HEK293 (cell line): Measurements from ENCODE around the gene B9D1.

Experiments
- CTCF ChIA-PET: fragments of 350-600 bp; formaldehyde crosslinking; extraction: SDS; loops from one replicate; lab custom pipeline; 2021; ENCODE audit warnings: antibody characterized with exemption; lab: Yijun Ruan, JAX
- POLR2A ChIA-PET: fragments of 300-600 bp; formaldehyde crosslinking; extraction: SDS; loops from one replicate; lab custom pipeline; 2020; ENCODE audit warnings: antibody characterized with exemption, inconsistent platforms; lab: Yijun Ruan, JAX
- H3K27ac ChIP-seq: fragments of 200-500 bp; sonication (Bioruptor generic); 2 replicates; pipeline ENCODE4 v1.5.1; 2014; ENCODE audit warnings: low read depth, low read length, control low read depth, inconsistent platforms; ENCODE audit errors: extremely low read depth
- H3K36me3 ChIP-seq, 2 experiments: fragments of 200-500 bp in 1 of 2; sonication (Bioruptor generic) in 1 of 2; 1 replicate in 1 of 2; 2 replicates in 1 of 2; pipeline ENCODE4 v1.5.1; 2014 to 2017; ENCODE audit warnings: inconsistent platforms in 2 of 2, low read length in 2 of 2; ENCODE audit not compliant: control insufficient read depth in 2 of 2, insufficient read depth in 1 of 2
- H3K4me1 ChIP-seq: fragments of 200-500 bp; sonication (Bioruptor generic); 2 replicates; pipeline ENCODE4 v1.5.1; 2014; ENCODE audit warnings: mild to moderate bottlenecking, low read length, inconsistent platforms; ENCODE audit not compliant: control insufficient read depth, insufficient read depth
- H3K4me3 ChIP-seq: 2 replicates; pipeline ENCODE4 v1.5.1; 2011; ENCODE audit warnings: low read depth, mild to moderate bottlenecking, control low read depth, low read length, moderate library complexity
- H3K9me3 ChIP-seq: fragments of 200-500 bp; sonication (Bioruptor generic); 2 replicates; pipeline ENCODE4 v1.5.1; 2014; ENCODE audit warnings: low read depth, low read length, inconsistent platforms; ENCODE audit not compliant: control insufficient read depth, insufficient read depth
- GLIS2 ChIP-seq: fragments of 450-650 bp; formaldehyde crosslinking; IDR thresholded peaks from 2 replicates; pipeline ENCODE4 v1.5.1; 2016; ENCODE audit warnings: missing biosample characterization, missing genetic modification characterization
- HOXC10 ChIP-seq: sonication (generic); formaldehyde crosslinking; IDR thresholded peaks from 2 replicates; pipeline ENCODE4 v1.8.1; 2023; ENCODE audit warnings: mild to moderate bottlenecking, missing genetic modification reagents
- KLF1 ChIP-seq: fragments of 450-650 bp; formaldehyde crosslinking; IDR thresholded peaks from 2 replicates; pipeline ENCODE4 v1.5.1; 2016; ENCODE audit warnings: missing biosample characterization, missing genetic modification characterization
- OSR2 ChIP-seq: fragments of 450-650 bp; formaldehyde crosslinking; IDR thresholded peaks from 2 replicates; pipeline ENCODE4 v1.5.1; 2016; ENCODE audit warnings: missing biosample characterization, missing genetic modification characterization
- TCF7L2 ChIP-seq: IDR thresholded peaks from 2 replicates; pipeline ENCODE4 v1.6.1; 2011; ENCODE audit warnings: low read depth, mild to moderate bottlenecking, inconsistent platforms, low read length, moderate library complexity, borderline replicate concordance
- ZBTB48 ChIP-seq: fragments of 450-650 bp; formaldehyde crosslinking; IDR thresholded peaks from 2 replicates; pipeline ENCODE4 v1.5.1; 2016; ENCODE audit warnings: missing biosample characterization, missing genetic modification characterization
- ZEB2 ChIP-seq: fragments of 450-650 bp; formaldehyde crosslinking; IDR thresholded peaks from 2 replicates; pipeline ENCODE4 v1.5.1; 2016; ENCODE audit warnings: missing biosample characterization, missing genetic modification characterization
- ZNF274 ChIP-seq, 2 experiments: fragments of 200-500 bp in 1 of 2; fragments of 450-650 bp in 1 of 2; sonication (Bioruptor generic) in 1 of 2; formaldehyde crosslinking in 1 of 2; IDR thresholded peaks; 2 replicates each; pipeline versions ENCODE4 v1.5.1 to v1.6.1; 2014 to 2016; ENCODE audit warnings: borderline replicate concordance in 1 of 2, inconsistent platforms in 1 of 2, low read length in 1 of 2, missing biosample characterization in 1 of 2, missing genetic modification characterization in 1 of 2
- ZNF324 ChIP-seq: fragments of 450-650 bp; formaldehyde crosslinking; IDR thresholded peaks from 2 replicates; pipeline ENCODE4 v1.5.1; 2016; ENCODE audit warnings: missing biosample characterization, missing genetic modification characterization
- ZNF571 ChIP-seq: fragments of 450-650 bp; formaldehyde crosslinking; IDR thresholded peaks from 2 replicates; pipeline ENCODE4 v1.5.0; 2017; ENCODE audit warnings: missing biosample characterization, missing genetic modification characterization
- ZNF707 ChIP-seq: fragments of 450-650 bp; formaldehyde crosslinking; IDR thresholded peaks from 2 replicates; pipeline ENCODE4 v1.5.1; 2016; ENCODE audit warnings: missing biosample characterization, missing genetic modification characterization
- ZNF792 ChIP-seq: fragments of 450-650 bp; formaldehyde crosslinking; IDR thresholded peaks from 2 replicates; pipeline ENCODE4 v1.5.1; 2016; ENCODE audit warnings: missing biosample characterization, missing genetic modification characterization
- TF ChIP-seq, protein P1 (sequence below): fragments of 450-650 bp; formaldehyde crosslinking; optimal IDR thresholded peaks from 2 replicates; pipeline ENCODE3; 2016; ENCODE audit warnings: missing biosample characterization, mild to moderate bottlenecking, missing genetic modification characterization
- TF ChIP-seq, protein P2 (sequence below): fragments of 450-650 bp; formaldehyde crosslinking; IDR thresholded peaks from 2 replicates; pipeline ENCODE4 v1.5.1; 2016; ENCODE audit warnings: missing biosample characterization, missing genetic modification characterization
- TF ChIP-seq, protein P3 (sequence below): fragments of 450-650 bp; formaldehyde crosslinking; IDR thresholded peaks from 2 replicates; pipeline ENCODE4 v1.5.1; 2016; ENCODE audit warnings: missing biosample characterization, missing genetic modification characterization

The B9D1 gene

DNA sequence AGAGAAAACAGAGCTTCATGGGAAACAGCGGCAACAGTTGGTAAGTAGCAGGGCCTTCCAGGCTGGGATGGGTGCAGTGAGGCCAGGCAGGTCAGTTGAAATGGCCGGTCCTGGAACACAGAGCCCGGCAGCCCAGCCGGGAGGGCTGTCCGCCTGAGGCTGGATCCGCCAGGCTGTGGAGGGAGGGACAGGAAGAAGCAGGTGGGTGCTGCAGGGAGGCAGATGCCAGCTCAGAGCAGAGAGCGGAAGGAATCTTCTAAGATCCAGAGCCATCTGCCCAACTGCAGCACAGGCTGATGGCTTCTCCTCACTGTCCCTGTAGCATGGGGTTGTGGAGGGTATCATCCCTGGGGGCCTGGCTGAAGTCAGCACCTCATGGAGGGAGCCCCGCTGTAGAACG, 49.1 kb upstream of the B9D1 start:
- H3K4me3 ChIP-seq = no peak overlapping the region
- TF ChIP-seq ZBTB48 (tag by site-specific recombination) = no peak
- TF ChIP-seq GLIS2 (tag by site-specific recombination) = no peak
- no peak for TF ChIP-seq ZNF274 (IDR thresholded peaks at IDR 0.05; ENCODE audit: low read length)
- no peak for TF ChIP-seq ZNF274 (tag by site-specific recombination; IDR thresholded peaks at IDR 0.05; ENCODE audit: borderline replicate concordance)
- TF ChIP-seq, protein P1, sequence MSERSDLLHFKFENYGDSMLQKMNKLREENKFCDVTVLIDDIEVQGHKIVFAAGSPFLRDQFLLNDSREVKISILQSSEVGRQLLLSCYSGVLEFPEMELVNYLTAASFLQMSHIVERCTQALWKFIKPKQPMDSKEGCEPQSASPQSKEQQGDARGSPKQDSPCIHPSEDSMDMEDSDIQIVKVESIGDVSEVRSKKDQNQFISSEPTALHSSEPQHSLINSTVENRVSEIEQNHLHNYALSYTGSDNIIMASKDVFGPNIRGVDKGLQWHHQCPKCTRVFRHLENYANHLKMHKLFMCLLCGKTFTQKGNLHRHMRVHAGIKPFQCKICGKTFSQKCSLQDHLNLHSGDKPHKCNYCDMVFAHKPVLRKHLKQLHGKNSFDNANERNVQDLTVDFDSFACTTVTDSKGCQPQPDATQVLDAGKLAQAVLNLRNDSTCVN = no peak
- TF ChIP-seq HOXC10 (CRISPR knock-in tag) = no peak
- no peak for TF ChIP-seq ZNF571
- TF ChIP-seq ZEB2 (tag by site-specific recombination) = no peak
- no peak for TF ChIP-seq TCF7L2
- TF ChIP-seq OSR2 (tag by site-specific recombination) = no peak
- no peak for TF ChIP-seq ZNF324 (tag by site-specific recombination)
- TF ChIP-seq, protein P2, sequence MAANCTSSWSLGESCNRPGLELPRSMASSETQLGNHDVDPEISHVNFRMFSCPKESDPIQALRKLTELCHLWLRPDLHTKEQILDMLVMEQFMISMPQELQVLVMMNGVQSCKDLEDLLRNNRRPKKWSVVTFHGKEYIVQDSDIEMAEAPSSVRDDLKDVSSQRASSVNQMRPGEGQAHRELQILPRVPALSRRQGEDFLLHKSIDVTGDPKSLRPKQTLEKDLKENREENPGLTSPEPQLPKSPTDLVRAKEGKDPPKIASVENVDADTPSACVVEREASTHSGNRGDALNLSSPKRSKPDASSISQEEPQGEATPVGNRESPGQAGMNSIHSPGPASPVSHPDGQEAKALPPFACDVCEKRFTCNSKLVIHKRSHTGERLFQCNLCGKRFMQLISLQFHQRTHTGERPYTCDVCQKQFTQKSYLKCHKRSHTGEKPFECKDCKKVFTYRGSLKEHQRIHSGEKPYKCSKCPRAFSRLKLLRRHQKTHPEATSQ = no peak
- no peak overlapping the region for H3K27ac ChIP-seq
- ChIA-PET POLR2A (interaction anchor here (0.8 to 1.3 kb wide), 2 partner anchors 9 to 34 kb away, joined by 3 to 5 read pairs; partner anchors contain the start of gene MAPK7), CTCF (interaction anchor here (0.5 to 1.1 kb wide), 5 partner anchors 19 to 282 kb away, joined by 3 to 4 read pairs (median 3); no protein-coding TSS in a partner anchor)
- H3K4me1 ChIP-seq = no peaks in the 10 kb centered on the region
- no peaks in the 10 kb centered on the region for H3K9me3 ChIP-seq
- H3K36me3 ChIP-seq = no peaks in the 10 kb centered on the region

DNA sequence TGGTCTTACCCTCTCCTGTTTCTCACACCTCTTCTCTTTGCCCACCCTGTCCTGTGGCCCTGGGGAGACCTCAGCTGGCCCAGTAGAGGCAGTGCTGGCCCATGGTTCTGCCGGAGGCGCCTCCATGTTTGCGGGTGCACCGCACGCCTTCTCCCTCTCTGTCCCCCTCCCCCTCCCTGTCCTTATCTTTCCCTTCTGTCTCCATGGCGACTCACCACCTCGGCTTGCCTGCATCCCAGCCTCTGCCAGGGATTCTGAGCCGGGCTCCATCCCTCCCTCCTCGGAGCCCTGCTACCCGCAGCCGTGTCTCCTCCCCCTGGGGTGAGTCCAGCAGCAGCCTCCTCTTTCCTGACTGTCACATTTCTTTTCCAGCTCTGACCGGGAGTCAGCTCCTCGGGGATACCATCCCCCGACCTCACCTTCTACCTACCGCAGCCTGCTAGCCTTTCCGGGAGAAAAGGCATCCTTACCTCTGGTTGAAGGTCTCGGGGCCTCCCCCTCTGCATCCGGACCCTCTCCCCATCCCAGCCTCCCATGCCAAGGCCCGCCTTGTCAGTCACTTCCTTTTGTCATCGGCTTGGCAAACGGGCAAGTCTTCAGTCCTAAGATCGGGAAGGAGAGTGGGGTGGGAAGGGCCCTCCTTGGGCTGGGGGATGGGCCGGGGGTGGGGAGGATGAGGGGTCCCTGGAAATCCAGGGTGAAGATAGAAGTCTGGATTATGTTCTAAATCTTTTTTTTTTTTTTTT, 48.5 kb upstream of the B9D1 start, which contains the start of gene RNF112:
Gene RNF112, plus strand, starts transcription at position 358 of the 746 bp plus-strand sequence. Its CDS starts 177 bp downstream, at position 535.
- CTCF ChIA-PET = interaction anchor here (0.5 to 1.1 kb wide), 6 partner anchors 19 to 283 kb away, joined by 3 to 4 read pairs (median 3); no protein-coding TSS in a partner anchor
- POLR2A ChIA-PET = interaction anchor here (0.8 to 1.3 kb wide), 2 partner anchors 8 to 33 kb away, joined by 3 to 5 read pairs; partner anchors contain the start of gene MAPK7
- Histone ChIP-seq H3K4me1 (no peaks in the 10 kb centered on the region), H3K9me3 (no peaks in the 10 kb centered on the region), H3K36me3 (no peaks in the 10 kb centered on the region), H3K4me3 (no peak within 1 kb of the TSS), H3K27ac (no peak within 1 kb of the TSS)
- no peak for TF ChIP-seq ZNF707 (tag by site-specific recombination)
- TF ChIP-seq, protein P3, sequence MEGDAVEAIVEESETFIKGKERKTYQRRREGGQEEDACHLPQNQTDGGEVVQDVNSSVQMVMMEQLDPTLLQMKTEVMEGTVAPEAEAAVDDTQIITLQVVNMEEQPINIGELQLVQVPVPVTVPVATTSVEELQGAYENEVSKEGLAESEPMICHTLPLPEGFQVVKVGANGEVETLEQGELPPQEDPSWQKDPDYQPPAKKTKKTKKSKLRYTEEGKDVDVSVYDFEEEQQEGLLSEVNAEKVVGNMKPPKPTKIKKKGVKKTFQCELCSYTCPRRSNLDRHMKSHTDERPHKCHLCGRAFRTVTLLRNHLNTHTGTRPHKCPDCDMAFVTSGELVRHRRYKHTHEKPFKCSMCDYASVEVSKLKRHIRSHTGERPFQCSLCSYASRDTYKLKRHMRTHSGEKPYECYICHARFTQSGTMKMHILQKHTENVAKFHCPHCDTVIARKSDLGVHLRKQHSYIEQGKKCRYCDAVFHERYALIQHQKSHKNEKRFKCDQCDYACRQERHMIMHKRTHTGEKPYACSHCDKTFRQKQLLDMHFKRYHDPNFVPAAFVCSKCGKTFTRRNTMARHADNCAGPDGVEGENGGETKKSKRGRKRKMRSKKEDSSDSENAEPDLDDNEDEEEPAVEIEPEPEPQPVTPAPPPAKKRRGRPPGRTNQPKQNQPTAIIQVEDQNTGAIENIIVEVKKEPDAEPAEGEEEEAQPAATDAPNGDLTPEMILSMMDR (tag by site-specific recombination) = peak; percentile 71

DNA sequence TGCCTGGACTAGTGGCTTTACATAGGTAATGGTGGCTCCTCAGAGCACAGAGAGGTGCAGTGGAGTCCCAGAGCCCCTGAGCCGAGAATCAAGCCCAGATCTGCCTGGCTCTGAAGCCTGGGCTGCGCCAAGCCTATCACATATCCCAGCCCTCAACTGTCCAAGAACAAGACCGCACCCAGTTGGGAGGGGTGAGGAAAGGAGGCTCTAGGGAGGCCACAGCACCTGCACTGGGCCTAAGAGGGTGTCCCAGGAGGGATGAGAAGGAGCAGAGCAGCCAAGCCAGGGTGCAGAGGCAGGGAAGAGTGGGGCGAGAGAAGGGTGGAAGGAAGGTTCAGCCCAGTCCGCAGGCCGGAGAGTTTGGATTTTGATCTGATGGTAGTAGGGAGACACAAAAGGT, 47.6 kb upstream of the B9D1 start:
- Histone ChIP-seq H3K36me3 (no peaks in the 10 kb centered on the region), H3K9me3 (no peaks in the 10 kb centered on the region)
- POLR2A ChIA-PET = interaction anchor here (0.9 to 1.3 kb wide), 2 partner anchors 32 kb away, joined by 3 to 4 read pairs; partner anchors contain the start of gene MAPK7
- CTCF ChIA-PET = interaction anchor here (1.3 kb wide), 1 partner anchor 38 kb away, joined by 5 read pairs; no protein-coding TSS in a partner anchor
- peak; percentile 22; the same call in 1 of the 2 replicates for TF ChIP-seq KLF1 (tag by site-specific recombination)
- no peak for TF ChIP-seq ZNF792
- TF ChIP-seq, all 188 proteins: peak for 1
- Histone ChIP-seq H3K27ac (no peak overlapping the region), H3K4me3 (no peak overlapping the region), H3K4me1 (no peaks in the 10 kb centered on the region)
